HG03103 (cell line): ENCODE measurements around the gene ATP5PF.
"Not testable (repeated sequence)": the region's sequence is repeated elsewhere in the genome, so short reads cannot be mapped to it uniquely, and the experiment has no call there.

Source experiments
- ATAC-seq: cut with Tn5 transposase; IDR thresholded peaks from one replicate; pipeline ENCODE4 v1.9.1; 2021; ENCODE audit warnings: low read depth; ENCODE audit not compliant: unreplicated experiment

The ATP5PF gene

GRCh38 chr21:25734904-25735645, at the start of gene ATP5PF, which contains the start of gene GABPA:
Gene ATP5PF (minus strand): TSS chr21:25734904. CDS start chr21:25729794, 5,110 bp downstream.
Gene GABPA (plus strand): TSS chr21:25734972. CDS start chr21:25741599, 6,627 bp downstream.
- ATAC-seq, result peak; percentile 84

GRCh38 chr21:25778126-25778875, 43.6 kb upstream of the ATP5PF start:
- ATAC-seq, result not testable (repeated sequence)

DNA sequence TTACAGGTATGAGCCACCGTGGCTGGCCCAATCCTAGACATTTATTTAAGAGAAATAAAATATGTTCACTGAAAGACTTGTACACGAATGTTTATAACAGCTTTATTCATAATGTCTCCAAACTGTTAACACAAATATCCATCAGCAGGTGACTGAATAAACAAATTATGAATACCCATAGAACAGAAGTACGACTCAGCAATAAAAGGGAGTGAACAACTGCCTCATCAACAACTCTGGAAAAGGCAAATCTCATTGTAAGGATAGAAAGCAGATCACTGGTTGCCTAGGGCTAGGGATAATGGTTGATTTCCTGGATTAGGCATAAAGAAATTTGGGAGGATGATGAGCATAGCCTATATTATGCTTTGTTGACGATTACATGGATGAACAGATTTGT, 41.7 kb upstream of the ATP5PF start:
- no peak for ATAC-seq

DNA sequence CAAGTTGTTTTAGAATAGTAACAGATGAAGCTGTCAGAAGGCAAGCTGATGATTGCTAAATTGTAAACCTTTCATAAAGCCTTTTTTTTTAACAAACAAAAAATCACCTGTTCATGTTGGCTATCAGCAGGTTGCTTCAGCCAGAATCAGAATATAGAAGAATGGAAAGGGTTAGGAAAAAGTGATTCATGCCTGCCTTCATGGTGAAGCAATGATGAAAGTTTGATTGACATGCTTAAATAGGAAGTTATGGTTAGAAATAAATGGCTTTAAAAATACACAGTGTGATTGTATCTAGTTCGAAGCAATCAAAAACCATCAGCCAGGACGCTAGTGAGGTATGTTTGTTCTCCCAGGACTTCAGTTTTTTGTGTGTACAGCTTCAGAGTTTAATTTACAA, 38.0 kb upstream of the ATP5PF start:
- ATAC-seq, result no peak

DNA sequence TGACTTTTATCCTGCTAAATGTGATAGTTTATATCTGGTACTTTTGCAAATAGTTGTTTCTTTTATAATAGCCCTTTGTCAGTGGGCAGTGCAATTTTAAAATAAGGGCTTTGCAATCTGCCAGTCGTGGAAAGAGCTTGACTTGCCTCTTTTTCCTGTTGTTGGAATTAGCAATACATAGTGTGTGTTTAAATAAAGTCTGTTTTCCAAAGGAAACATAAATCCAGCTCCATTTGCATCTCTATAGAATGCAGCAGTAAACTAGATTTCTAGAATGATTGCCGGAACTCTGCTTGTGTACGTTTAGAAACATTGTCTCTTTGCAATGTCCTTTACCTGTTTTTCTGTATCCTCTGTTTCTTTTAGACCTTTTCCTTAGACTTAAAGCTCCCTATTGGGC, 33.2 kb upstream of the ATP5PF start:
- ATAC-seq, result no peak

- ATAC-seq, result no peak
Measured at GRCh38 chr21:25764065-25764464, 29.4 kb upstream of the ATP5PF start.

- ATAC-seq, result no peak
Measured at GRCh38 chr21:25760677-25761076, 26.0 kb upstream of the ATP5PF start.

- ATAC-seq, result no peak
Measured at GRCh38 chr21:25760061-25760460, 25.4 kb upstream of the ATP5PF start.

- ATAC-seq, result no peak
Measured at GRCh38 chr21:25759573-25759972, 24.9 kb upstream of the ATP5PF start.

DNA sequence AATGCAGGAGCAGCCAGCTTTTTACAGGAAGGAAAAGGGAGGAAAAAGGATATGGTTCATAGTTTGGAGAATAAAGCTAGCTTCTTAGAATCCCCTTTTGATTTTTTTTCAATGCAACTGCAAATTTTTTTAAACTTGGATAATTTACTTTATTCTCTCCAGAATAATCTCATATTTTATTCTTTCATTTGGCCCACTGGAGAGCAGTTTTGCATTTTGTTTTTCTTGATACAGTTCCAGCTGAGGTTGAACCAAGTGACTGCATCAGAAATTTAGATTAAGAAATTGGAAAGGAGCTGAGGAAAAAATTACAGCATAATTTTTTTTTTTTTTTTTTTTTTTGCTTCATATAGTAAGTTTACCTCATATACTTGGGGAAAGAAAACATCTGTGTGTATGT, 22.8 kb upstream of the ATP5PF start:
- ATAC-seq, result no peak

DNA sequence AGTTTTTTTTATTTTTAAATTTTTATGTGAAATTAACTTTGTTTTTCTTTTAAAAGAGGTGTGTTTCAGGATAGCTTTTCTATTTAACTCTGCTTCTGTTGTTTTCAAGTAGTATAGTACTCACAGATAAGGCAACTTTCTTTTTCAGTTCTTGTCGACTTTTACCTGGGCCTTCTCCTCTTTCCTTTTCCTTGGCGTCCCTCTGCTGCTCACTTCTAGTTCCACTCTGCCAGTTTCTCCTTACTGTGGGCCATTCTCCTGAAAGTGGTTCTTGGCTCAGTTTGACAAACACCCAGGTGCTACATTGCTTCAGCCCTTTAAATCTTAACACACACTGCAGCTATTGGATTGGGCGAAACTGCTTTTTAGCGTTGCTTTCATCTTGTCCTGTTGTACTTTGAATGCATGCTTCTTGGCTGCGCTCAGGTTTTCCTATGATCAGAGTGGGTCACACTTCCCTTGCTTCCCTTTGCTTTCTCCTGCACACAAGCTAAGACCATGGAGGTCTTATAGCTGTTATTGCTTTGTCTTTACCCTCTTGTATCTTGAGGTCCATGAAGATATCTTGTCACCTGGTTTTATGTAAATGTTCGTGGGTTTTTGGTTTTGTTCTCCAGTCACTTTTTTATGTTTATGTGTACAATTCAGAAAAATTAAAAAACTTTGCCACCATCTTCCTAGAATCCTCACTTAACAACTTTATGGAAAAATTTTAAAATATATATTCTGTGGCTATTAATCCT, 21.7 kb upstream of the ATP5PF start:
- no peak for ATAC-seq

GRCh38 chr21:25752416-25752815, 17.7 kb upstream of the ATP5PF start:
- ATAC-seq, result no peak

- ATAC-seq, result no peak
Measured at GRCh38 chr21:25750085-25750484, 15.4 kb upstream of the ATP5PF start.

GRCh38 chr21:25744854-25745253, 10.2 kb upstream of the ATP5PF start:
- ATAC-seq, result no peak

- no peak for ATAC-seq
Measured at GRCh38 chr21:25742900-25743299, 8.2 kb upstream of the ATP5PF start.

DNA sequence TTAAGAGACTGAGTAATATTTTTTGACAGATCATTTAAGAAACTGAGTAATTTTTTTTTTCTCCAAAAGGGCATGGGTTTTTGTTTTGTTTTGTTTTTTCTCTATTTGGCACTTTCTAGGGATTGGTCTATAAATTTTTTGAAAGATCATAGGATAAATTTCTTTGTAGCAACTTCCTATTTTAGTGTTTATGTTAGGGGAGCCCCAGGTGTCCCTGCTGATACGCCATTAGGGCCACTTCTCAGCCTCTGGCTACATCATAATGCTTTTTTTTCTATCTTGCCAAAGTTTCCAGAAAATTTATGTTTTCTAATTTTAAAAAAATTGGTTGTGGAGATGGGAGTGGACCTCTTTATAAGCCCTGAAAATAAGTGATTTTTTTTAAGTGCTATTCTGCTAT, 2.7 kb upstream of the ATP5PF start:
- ATAC-seq, result no peak

DNA sequence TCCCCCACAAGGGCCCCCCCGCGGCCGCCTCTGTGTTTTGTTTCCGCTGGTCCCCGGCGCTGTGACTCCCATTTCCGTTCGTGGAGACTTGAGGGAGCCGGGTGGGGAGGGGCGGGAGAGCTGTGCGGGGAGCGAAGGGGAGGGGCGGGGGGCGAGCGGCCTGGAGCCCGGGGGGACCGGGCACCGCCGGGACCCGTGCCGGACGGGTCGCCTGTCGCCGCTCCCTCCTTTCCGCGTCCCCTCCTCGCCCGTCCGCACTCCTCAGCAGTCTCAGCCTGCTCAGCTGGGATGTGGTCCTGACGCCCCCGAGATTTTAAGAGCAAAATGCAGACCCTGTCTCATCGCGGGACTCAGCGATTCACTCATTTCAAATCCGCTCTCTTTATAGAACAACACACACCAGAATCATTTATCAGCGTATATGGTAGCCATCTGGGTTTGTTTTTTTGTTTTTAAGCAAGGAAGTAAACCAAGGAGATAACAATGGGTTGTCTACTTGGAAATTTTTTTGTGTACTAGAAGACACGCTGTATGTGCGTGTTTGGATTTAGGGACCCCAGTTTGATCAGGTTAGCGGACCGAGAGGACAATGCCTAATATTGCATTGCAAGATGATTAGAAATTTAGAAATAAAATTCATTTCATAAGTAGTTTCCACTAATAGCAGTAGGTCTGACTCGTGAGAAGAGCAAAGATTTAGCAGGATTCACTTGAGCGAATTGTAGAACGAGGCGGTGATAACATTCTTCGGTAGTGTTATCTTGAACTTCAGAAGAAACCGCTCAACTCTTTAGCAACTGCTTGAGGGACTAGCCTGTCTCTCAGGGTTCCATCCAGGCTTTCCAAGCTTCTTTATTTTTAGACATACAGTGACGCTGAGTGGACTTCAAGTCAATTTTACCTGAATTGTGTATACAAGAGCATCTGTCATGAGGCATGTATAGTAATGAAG, 1.2 kb upstream of the ATP5PF start:
- ATAC-seq, result peak; percentile 26

DNA sequence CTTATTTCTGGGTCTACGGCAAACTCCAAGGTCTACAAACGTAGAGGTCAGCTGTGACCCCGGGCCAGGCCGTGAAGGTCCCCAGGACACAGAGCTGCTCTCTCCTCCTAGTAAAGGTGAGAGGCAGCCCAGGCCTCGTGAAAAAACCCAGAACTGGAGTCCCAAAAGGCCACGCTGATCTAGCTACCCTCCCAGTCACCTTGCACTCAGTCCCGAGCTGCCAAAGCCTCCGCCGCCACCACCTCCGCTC, 125 bp downstream of the ATP5PF start:
- no peak for ATAC-seq

GRCh38 chr21:25733859-25734653, 648 bp downstream of the ATP5PF start:
- ATAC-seq, result no peak
